Prostate gland (tissue), 2 donors: ENCODE results near the gene RAMACL.

Experiments used
- CTCF ChIP-seq, 4 experiments: fragments of 200-600 bp in 2 of 4; fragments of 450-650 bp in 2 of 4; sonication (generic) in 2 of 4; IDR thresholded peaks; 1 replicate in 3 of 4; 2 replicates in 1 of 4; pipeline ENCODE4 v1.5.1; 2016 to 2019; ENCODE audit warnings: antibody characterized with exemption in 4 of 4, mild to moderate bottlenecking in 2 of 4, moderate library complexity in 2 of 4
- POLR2AphosphoS5 ChIP-seq: sonication (generic); formaldehyde crosslinking; IDR thresholded peaks from one replicate; pipeline ENCODE4 v1.6.1; 2017; ENCODE audit warnings: antibody characterized with exemption

GRCh38 chr6:166534658-166535406 lies 51.6 kb downstream of the RAMACL start:
- TF ChIP-seq CTCF (IDR thresholded peaks at IDR 0.05) (no peak), POLR2AphosphoS5 (no peak)
